Measurements from ENCODE around the gene HOXA4. TPM values are rescaled to one million over a fixed set of nuclear protein-coding genes. Genes with fewer than 3 reads are reported as not detected.

The HOXA4 gene
- total and polyA plus RNA-seq, 10 of the 15 experiments (the other 5 are each of a cell fraction or from before 2014, with no cell fraction given), result 0.07 TPM; not detected in 9

GRCh38 chr7:27160546-27161213 is 30.1 kb upstream of the HOXA4 start (continued):
- TF ChIP-seq, protein P1, sequence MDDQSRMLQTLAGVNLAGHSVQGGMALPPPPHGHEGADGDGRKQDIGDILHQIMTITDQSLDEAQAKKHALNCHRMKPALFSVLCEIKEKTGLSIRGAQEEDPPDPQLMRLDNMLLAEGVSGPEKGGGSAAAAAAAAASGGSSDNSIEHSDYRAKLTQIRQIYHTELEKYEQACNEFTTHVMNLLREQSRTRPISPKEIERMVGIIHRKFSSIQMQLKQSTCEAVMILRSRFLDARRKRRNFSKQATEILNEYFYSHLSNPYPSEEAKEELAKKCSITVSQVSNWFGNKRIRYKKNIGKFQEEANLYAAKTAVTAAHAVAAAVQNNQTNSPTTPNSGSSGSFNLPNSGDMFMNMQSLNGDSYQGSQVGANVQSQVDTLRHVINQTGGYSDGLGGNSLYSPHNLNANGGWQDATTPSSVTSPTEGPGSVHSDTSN (IDR thresholded peaks at IDR 0.05; ENCODE audit: insufficient replicate concordance, low read depth, low read length), result no peak
- TF ChIP-seq CEBPB (IDR thresholded peaks at IDR 0.05; ENCODE audit: borderline replicate concordance in 1 of 2, low read depth in 2 of 2, low read length in 2 of 2) (no peak), CBX3 (IDR thresholded peaks at IDR 0.05; ENCODE audit: borderline replicate concordance, low read depth) (no peak), SMAD1 (IDR thresholded peaks at IDR 0.05; ENCODE audit: low read depth, partially characterized antibody) (no peak), ZBED1 (IDR thresholded peaks at IDR 0.05; ENCODE audit: borderline replicate concordance) (no peak), HDAC2 (IDR thresholded peaks at IDR 0.05) (no peak), KAT2A (conservative IDR thresholded peaks at IDR 0.05; ENCODE audit: control insufficient read depth, low read depth, low read length) (no peak), STAT1 (conservative IDR thresholded peaks at IDR 0.05) (no peak), HCFC1 (IDR thresholded peaks at IDR 0.05; ENCODE audit: low read length) (0 out of 2 replicates have a peak, but pooled peaks have one; percentile 10), YY1 (IDR thresholded peaks at IDR 0.05; ENCODE audit: low read depth, low read length) (peak; percentile 99), ZNF217 (IDR thresholded peaks at IDR 0.05) (no peak), IRF5 (IDR thresholded peaks at IDR 0.05; ENCODE audit: borderline replicate concordance) (no peak), BHLHE40 (IDR thresholded peaks at IDR 0.05; ENCODE audit: borderline replicate concordance in 1 of 2, low read depth in 2 of 2, low read length in 1 of 2) (peak; percentile 28 to 45; a peak in 3 of 4 replicates), SRF (IDR thresholded peaks at IDR 0.05; ENCODE audit: low read depth in 2 of 2, low read length in 2 of 2) (no peak), PAX8 (IDR thresholded peaks at IDR 0.05) (no peak), TCF3 (IDR thresholded peaks at IDR 0.05; ENCODE audit: borderline replicate concordance, insufficient read depth, low read depth, low read length) (no peak), MYB (IDR thresholded peaks at IDR 0.05; ENCODE audit: borderline replicate concordance, low read depth, low read length) (no peak), EED (IDR thresholded peaks at IDR 0.05; ENCODE audit: low read depth) (no peak), BMI1 (IDR thresholded peaks at IDR 0.05; ENCODE audit: borderline replicate concordance) (no peak)
- TF ChIP-seq, protein P2, sequence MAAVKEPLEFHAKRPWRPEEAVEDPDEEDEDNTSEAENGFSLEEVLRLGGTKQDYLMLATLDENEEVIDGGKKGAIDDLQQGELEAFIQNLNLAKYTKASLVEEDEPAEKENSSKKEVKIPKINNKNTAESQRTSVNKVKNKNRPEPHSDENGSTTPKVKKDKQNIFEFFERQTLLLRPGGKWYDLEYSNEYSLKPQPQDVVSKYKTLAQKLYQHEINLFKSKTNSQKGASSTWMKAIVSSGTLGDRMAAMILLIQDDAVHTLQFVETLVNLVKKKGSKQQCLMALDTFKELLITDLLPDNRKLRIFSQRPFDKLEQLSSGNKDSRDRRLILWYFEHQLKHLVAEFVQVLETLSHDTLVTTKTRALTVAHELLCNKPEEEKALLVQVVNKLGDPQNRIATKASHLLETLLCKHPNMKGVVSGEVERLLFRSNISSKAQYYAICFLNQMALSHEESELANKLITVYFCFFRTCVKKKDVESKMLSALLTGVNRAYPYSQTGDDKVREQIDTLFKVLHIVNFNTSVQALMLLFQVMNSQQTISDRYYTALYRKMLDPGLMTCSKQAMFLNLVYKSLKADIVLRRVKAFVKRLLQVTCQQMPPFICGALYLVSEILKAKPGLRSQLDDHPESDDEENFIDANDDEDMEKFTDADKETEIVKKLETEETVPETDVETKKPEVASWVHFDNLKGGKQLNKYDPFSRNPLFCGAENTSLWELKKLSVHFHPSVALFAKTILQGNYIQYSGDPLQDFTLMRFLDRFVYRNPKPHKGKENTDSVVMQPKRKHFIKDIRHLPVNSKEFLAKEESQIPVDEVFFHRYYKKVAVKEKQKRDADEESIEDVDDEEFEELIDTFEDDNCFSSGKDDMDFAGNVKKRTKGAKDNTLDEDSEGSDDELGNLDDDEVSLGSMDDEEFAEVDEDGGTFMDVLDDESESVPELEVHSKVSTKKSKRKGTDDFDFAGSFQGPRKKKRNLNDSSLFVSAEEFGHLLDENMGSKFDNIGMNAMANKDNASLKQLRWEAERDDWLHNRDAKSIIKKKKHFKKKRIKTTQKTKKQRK (IDR thresholded peaks at IDR 0.05; ENCODE audit: low read depth, low read length), result no peak
- TF ChIP-seq, protein P3, sequence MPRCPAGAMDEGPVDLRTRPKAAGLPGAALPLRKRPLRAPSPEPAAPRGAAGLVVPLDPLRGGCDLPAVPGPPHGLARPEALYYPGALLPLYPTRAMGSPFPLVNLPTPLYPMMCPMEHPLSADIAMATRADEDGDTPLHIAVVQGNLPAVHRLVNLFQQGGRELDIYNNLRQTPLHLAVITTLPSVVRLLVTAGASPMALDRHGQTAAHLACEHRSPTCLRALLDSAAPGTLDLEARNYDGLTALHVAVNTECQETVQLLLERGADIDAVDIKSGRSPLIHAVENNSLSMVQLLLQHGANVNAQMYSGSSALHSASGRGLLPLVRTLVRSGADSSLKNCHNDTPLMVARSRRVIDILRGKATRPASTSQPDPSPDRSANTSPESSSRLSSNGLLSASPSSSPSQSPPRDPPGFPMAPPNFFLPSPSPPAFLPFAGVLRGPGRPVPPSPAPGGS (IDR thresholded peaks at IDR 0.05; ENCODE audit: borderline replicate concordance, insufficient read depth, low read depth, low read length, poor library complexity, severe bottlenecking), result no peak
- TF ChIP-seq, protein P4, sequence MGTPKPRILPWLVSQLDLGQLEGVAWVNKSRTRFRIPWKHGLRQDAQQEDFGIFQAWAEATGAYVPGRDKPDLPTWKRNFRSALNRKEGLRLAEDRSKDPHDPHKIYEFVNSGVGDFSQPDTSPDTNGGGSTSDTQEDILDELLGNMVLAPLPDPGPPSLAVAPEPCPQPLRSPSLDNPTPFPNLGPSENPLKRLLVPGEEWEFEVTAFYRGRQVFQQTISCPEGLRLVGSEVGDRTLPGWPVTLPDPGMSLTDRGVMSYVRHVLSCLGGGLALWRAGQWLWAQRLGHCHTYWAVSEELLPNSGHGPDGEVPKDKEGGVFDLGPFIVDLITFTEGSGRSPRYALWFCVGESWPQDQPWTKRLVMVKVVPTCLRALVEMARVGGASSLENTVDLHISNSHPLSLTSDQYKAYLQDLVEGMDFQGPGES (IDR thresholded peaks at IDR 0.05), result 0 out of 2 replicates have a peak, but pooled peaks have one; percentile 43
